ENCODE measurements around the gene ROCK1.
"Not testable (repeated sequence)": the region's sequence is repeated elsewhere in the genome, so short reads cannot be mapped to it uniquely, and the experiment has no call there.

Gene ROCK1

DNA sequence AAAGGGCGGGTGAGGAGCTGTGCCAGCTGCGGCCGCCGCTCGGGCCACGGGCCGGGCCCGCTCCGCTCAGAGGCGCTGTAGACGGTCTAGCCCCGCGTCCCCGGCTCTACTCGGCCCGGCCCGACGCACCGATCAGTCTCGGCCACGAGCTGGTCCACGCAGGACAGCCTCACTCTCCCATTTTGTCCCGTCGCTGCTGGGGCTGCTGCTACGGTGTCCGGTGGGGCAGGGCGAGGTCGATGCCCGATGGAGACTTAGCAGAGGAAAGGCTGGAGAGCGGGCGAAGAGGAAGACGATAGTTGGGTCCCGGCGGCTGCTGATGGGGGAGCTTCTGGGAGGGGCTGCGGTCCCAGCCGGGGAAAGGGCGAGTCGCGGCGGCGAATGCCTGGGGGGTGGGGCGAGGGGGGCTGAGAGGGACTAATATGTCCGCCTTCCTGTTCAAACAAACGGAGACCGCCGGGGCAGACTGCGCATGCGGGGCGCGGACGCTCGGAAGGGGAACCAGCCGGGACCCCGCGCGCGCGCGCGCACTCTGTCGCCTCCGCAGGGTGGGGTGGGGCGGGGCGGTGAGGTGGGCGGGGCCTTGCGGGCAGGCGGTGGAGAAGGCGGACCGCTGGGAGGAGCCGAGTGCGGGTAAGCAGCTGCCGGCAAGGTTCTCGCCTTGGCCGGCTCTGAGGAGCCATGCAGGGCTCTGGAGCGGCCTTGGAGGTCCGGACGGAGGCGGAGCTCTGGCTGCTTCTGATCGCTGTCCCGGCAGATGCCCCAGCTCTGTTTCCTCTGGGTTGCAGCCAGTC lies at the start of gene ROCK1:
ROCK1 (minus strand) TSS at position 468 of the 794 bp plus-strand sequence. CDS start 903 bp downstream, outside the sequence.
- no peak for TF ChIP-seq CTCF (conservative IDR thresholded peaks at IDR 0.05; ENCODE audit: control insufficient read depth, insufficient read depth, low read depth, low read length)
- peak; percentile 96 for DNase-seq (ENCODE audit: low read depth)
- peak within 1 kb of the TSS; percentile 92 for H3K4me3 ChIP-seq (ENCODE audit: control insufficient read depth, low read depth, low read length)

- no peak for DNase-seq (ENCODE audit: low read depth)
- H3K4me3 ChIP-seq (ENCODE audit: control insufficient read depth, low read depth, low read length) = no peak overlapping the region
- TF ChIP-seq CTCF (conservative IDR thresholded peaks at IDR 0.05; ENCODE audit: control insufficient read depth, insufficient read depth, low read depth, low read length) = no peak
These were observed 43.8 kb upstream of the ROCK1 start for GRCh38 chr18:21155443-21155842.

GRCh38 chr18:21146016-21146415 lies 34.4 kb upstream of the ROCK1 start:
- no peak for TF ChIP-seq CTCF (conservative IDR thresholded peaks at IDR 0.05; ENCODE audit: control insufficient read depth, insufficient read depth, low read depth, low read length)
- no peak overlapping the region for H3K4me3 ChIP-seq (ENCODE audit: control insufficient read depth, low read depth, low read length)
- no peak for DNase-seq (ENCODE audit: low read depth)

GRCh38 chr18:21145371-21145770 lies 33.8 kb upstream of the ROCK1 start:
- DNase-seq (ENCODE audit: low read depth) = no peak
- no peak for TF ChIP-seq CTCF (conservative IDR thresholded peaks at IDR 0.05; ENCODE audit: control insufficient read depth, insufficient read depth, low read depth, low read length)
- no peak overlapping the region for H3K4me3 ChIP-seq (ENCODE audit: control insufficient read depth, low read depth, low read length)

DNA sequence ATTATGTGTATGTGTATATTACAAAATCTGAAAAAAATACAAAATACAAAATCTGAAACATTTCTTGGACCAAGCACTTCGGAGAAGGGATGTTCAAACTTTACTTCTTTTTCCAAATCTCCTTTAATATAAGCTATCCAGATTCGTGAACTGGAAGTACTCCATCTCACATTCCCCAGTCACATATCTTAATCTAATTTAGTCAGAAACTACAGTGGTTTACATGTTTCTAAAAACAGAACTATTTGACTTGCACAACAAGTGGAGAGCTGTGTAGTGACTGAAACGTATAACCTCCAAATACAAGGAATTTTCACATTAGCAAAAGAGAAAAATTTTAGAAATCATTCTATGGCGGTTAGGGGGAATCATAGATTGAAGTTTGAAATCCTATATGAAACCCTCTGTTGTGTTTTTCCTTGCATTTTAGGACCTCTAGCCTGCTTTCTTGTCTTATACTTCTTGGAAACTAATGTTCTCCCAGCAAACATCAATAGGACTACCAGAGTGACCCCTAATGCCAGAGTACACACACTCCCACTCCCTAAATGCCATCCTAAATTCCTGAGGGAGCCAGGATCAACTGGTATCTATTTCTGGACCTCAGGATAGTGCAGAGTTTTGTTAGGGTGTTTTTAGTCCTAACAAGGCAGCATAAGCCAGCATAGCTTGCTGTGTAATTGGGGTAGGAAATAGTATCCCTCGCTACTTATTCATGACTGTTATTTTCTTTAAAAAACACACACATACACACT lies 30.2 kb upstream of the ROCK1 start:
- H3K4me3 ChIP-seq (ENCODE audit: control insufficient read depth, low read depth, low read length) = no peak overlapping the region
- peak; percentile 4 for DNase-seq (ENCODE audit: low read depth)
- no peak for TF ChIP-seq CTCF (conservative IDR thresholded peaks at IDR 0.05; ENCODE audit: control insufficient read depth, insufficient read depth, low read depth, low read length)

DNA sequence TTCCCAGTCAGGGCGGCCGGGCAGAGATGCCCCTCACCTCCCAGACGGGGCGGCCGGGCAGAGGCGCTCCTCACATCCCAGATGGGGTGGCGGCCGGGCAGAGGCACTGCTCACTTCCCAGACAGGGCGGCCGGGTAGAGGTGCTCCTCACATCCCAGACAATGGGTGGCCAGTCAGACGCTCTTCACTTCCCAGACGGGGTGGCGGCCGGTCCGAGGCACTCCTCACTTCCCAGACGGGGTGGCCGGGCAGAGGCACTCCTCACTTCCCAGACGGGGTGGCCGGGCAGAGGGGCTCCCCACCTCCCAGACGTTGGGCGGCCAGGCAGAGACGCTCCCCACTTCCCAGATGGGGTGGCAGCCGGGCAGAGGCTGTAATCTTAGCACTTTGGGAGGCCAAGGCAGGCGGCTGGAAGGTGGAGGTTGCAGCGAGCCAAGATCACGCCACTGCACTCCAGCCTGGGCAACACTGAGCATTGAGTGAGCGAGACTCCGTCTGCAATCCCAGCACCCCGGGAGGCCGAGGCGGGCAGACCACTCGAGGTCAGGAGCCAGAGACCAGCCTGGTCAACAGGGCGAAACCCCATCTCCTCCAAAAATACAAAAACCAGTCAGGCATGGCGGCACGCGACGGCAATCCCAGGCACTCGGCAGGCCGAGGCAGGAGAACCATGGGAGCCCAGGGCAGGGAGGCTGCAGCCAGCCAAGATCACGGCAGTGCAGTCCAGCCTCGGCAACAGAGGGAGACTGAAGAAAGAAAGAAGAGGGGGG lies 26.3 kb upstream of the ROCK1 start:
- H3K4me3 ChIP-seq (ENCODE audit: control insufficient read depth, low read depth, low read length); DNase-seq (ENCODE audit: low read depth): not testable (repeated sequence)
